HK-2 (cell line): Measurements from ENCODE around the gene ADCY9.
"Not testable (repeated sequence)": the region's sequence is repeated elsewhere in the genome, so short reads cannot be mapped to it uniquely, and the experiment has no call there.

Experiments
- DNase-seq: peaks from one replicate; pipeline ENCODE4 v3.0.0-alpha.2; 2018; ENCODE audit not compliant: unreplicated experiment

Gene ADCY9

GRCh38 chr16:3977376-3977775 lies 138.9 kb downstream of the ADCY9 start:
- no peak for DNase-seq

GRCh38 chr16:3974751-3975150 lies 141.5 kb downstream of the ADCY9 start:
- DNase-seq: no peak

- no peak for DNase-seq
Measured at GRCh38 chr16:3971706-3972105, 144.5 kb downstream of the ADCY9 start.

- DNase-seq: no peak
Measured at GRCh38 chr16:3971261-3971660, 145.0 kb downstream of the ADCY9 start.

- no peak for DNase-seq
Measured at GRCh38 chr16:3968551-3968950, 147.7 kb downstream of the ADCY9 start.

- no peak for DNase-seq
Measured at GRCh38 chr16:3966681-3967080, 149.6 kb downstream of the ADCY9 start.

GRCh38 chr16:3965781-3966582 lies 150.3 kb downstream of the ADCY9 start:
- DNase-seq: no peak

- no peak for DNase-seq
Measured at GRCh38 chr16:3965306-3965705, 150.9 kb downstream of the ADCY9 start.

GRCh38 chr16:3964686-3965290 lies 151.5 kb downstream of the ADCY9 start:
- no peak for DNase-seq

GRCh38 chr16:3963886-3964685 lies 152.2 kb downstream of the ADCY9 start:
- no peak for DNase-seq

GRCh38 chr16:3963203-3963602 lies 153.0 kb downstream of the ADCY9 start:
- no peak for DNase-seq

GRCh38 chr16:3961449-3961849 lies 154.8 kb downstream of the ADCY9 start:
- no peak for DNase-seq

GRCh38 chr16:3959926-3960590 lies 156.2 kb downstream of the ADCY9 start:
- DNase-seq: not testable (repeated sequence)

- peak; percentile 58 for DNase-seq
Measured at GRCh38 chr16:3959148-3959547, 157.1 kb downstream of the ADCY9 start.

- no peak for DNase-seq
Measured at GRCh38 chr16:3957344-3957980, 158.8 kb downstream of the ADCY9 start.

GRCh38 chr16:3954411-3954921 lies 161.8 kb downstream of the ADCY9 start:
- peak; percentile 62 for DNase-seq

- peak; percentile 42 for DNase-seq
Measured at GRCh38 chr16:3953728-3954410, 162.4 kb downstream of the ADCY9 start.

- no peak for DNase-seq
Measured at GRCh38 chr16:3952737-3953131, 163.5 kb downstream of the ADCY9 start.

- no peak for DNase-seq
Measured at GRCh38 chr16:3951861-3952736, 164.1 kb downstream of the ADCY9 start.

- not testable (repeated sequence) for DNase-seq
Measured at GRCh38 chr16:3951380-3951779, 164.9 kb downstream of the ADCY9 start.
